ENCODE measurements around the gene GLYATL1. TPM values are rescaled to one million over a fixed set of nuclear protein-coding genes. Genes with fewer than 3 reads are reported as not detected.
A peak's percentile ranks its signal among the peaks of the same experiment; 100 is the strongest.

Gene GLYATL1
- total and polyA plus RNA-seq, 10 of the 15 experiments (the other 5 are each of a cell fraction or from before 2014, with no cell fraction given), result not detected

DNA sequence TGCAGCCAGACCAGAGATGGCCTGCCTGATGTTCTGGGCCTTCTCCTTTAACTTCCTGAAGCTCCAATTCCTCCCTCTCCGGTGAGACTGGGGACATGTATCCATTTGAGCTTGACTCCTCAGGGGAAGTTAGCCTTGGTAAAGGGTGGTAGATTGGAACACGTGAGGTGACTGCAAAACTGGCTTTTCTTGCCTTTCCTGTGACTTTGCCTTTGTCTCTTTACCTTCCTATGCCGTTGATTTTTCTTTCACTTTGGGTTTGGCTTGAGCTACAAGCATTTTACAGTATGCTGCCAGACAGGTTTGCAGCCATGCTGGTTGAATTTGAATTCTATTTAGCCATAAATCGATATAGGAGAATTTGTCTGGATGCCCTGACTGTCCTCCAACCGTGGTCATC, 16.8 kb upstream of the GLYATL1 start:
- WGBS (ENCODE audit: insufficient coverage, insufficient replicate concordance, low lambda C conversion rate, missing lambda C conversion rate), result 8% methylated on average over 5 of the region's 5 CpGs
- H3K4me3 ChIP-seq, result no peak overlapping the region
- H3K27me3 ChIP-seq (replicated peaks in 1 of 2; ENCODE audit: control insufficient read depth in 2 of 2, insufficient read depth in 2 of 2, low read length in 1 of 2), result peaks cover 0 to 2% of the 10 kb centered on the region in 2 experiments; a peak in 1 of 4 replicates
- FAIRE-seq, result no peak
- H3K4me1 ChIP-seq (ENCODE audit: control insufficient read depth, insufficient read depth, low read length), result no peaks in the 10 kb centered on the region
- no peak overlapping the region for H3K9ac ChIP-seq (ENCODE audit: control insufficient read depth, insufficient read depth, low read length)
- ATAC-seq, result no peak
- H3K4me2 ChIP-seq (ENCODE audit: control insufficient read depth, insufficient read depth), result no peak overlapping the region
- H2AFZ ChIP-seq (ENCODE audit: control insufficient read depth, low read depth, low read length), result no peak overlapping the region
- no peak for TF ChIP-seq SMAD5 (IDR thresholded peaks at IDR 0.05; ENCODE audit: low read depth)
- H3K9me3 ChIP-seq (replicated peaks; ENCODE audit: control insufficient read depth, insufficient read depth, low read length), result no peaks in the 10 kb centered on the region
- no peak for DNase-seq (ENCODE audit: low read depth, low spot score)
- SMC1A ChIA-PET (ENCODE audit: uncharacterized antibody, unreplicated experiment), result interaction anchor here (1.5 kb wide), 1 partner anchor 21 kb away, joined by 4 read pairs; no protein-coding TSS in a partner anchor
- intact Hi-C loops (cut with micrococcal nuclease; ENCODE audit: unreplicated experiment) (no loop called here), in situ Hi-C loops (cut with MboI) (no loop called here)
- H4K20me1 ChIP-seq (ENCODE audit: control insufficient read depth, insufficient read depth), result no peaks in the 10 kb centered on the region
- no peaks in the 10 kb centered on the region for H3K36me3 ChIP-seq (ENCODE audit: control insufficient read depth in 2 of 2, insufficient read depth in 2 of 2, low read length in 1 of 2)
- CTCF ChIA-PET, result interaction anchor here (1.0 to 2.3 kb wide), 4 partner anchors 21 to 236 kb away, joined by 3 to 7 read pairs (median 3); no protein-coding TSS in a partner anchor
- H3K27ac ChIP-seq (ENCODE audit: control insufficient read depth, insufficient read depth), result no peak overlapping the region
- H3K79me2 ChIP-seq (ENCODE audit: control insufficient read depth, insufficient read depth, low read length), result no peaks in the 10 kb centered on the region
- POLR2A ChIA-PET, result no interaction called here
- no TSS peak for BruUV-seq (replicated peaks)
- RAD21 ChIA-PET (ENCODE audit: unreplicated experiment), result interaction anchor here (1.1 kb wide), 1 partner anchor 456 kb away, joined by 3 read pairs; no protein-coding TSS in a partner anchor

DNA sequence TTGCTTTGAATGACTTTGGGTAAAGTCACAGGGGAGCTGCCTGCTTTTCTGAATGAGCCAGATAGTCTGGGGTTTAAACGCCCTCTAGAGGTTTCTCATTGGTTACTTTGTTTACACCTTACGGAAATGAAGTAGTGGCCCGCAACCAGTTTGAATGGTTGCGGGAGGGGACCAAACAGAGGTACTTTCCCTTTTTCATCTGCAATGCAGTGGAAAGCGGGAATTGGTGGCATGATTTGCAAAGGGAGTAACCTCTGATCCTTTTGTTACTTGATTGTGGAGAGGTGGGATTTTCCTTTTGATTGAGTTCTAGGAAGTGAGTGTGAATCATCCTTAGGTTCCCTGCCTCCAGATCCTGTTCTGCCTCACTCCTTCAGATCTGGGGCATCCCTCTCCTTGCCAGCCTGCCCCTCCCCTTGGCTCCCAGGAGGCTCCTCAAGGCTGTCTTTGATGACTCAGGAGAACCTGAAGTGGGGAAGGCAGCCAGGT, 15.9 kb upstream of the GLYATL1 start:
- no peaks in the 10 kb centered on the region for H3K36me3 ChIP-seq (ENCODE audit: control insufficient read depth in 2 of 2, insufficient read depth in 2 of 2, low read length in 1 of 2)
- ATAC-seq (peak; percentile 95), DNase-seq (ENCODE audit: low read depth, low spot score) (no peak), FAIRE-seq (peak; percentile 59)
- TF ChIP-seq RUNX3 (IDR thresholded peaks at IDR 0.05; ENCODE audit: low read length), result peak; percentile 38; the same call in 1 of the 2 replicates
- peak; percentile 51; the same call in 1 of the 2 replicates for TF ChIP-seq RAD21 (IDR thresholded peaks at IDR 0.05; ENCODE audit: insufficient read depth, low read depth, low read length)
- no peak for TF ChIP-seq CHD4 (IDR thresholded peaks at IDR 0.05)
- TF ChIP-seq CBX3 (IDR thresholded peaks at IDR 0.05; ENCODE audit: borderline replicate concordance, low read depth), result no peak
- peak; percentile 45 to 52 (median 48); a peak in 5 of 6 replicates for TF ChIP-seq CTCF (IDR thresholded peaks at IDR 0.05 in 2 of 3, conservative IDR thresholded peaks at IDR 0.05 in 1 of 3; ENCODE audit: control insufficient read depth in 2 of 3, extremely low read depth in 1 of 3, insufficient read depth in 1 of 3, low read depth in 3 of 3, low read length in 3 of 3)
- intact Hi-C loops (cut with micrococcal nuclease; ENCODE audit: unreplicated experiment), result no loop called here
- no peak overlapping the region for H3K4me3 ChIP-seq
- no peak overlapping the region for H3K9ac ChIP-seq (ENCODE audit: control insufficient read depth, insufficient read depth, low read length)
- SMC1A ChIA-PET (ENCODE audit: uncharacterized antibody, unreplicated experiment), result no interaction called here
- no TSS peak for BruUV-seq (replicated peaks)
- RAD21 ChIA-PET (ENCODE audit: unreplicated experiment), result interaction anchor here (1.1 kb wide), 1 partner anchor 455 kb away, joined by 3 read pairs; no protein-coding TSS in a partner anchor
- CTCF ChIA-PET, result interaction anchor here (0.9 to 2.3 kb wide), 4 partner anchors 15 to 213 kb away, joined by 3 to 7 read pairs (median 3); no protein-coding TSS in a partner anchor
- H3K79me2 ChIP-seq (ENCODE audit: control insufficient read depth, insufficient read depth, low read length), result no peaks in the 10 kb centered on the region
- in situ Hi-C loops (cut with MboI), result no loop called here
- POLR2A ChIA-PET, result no interaction called here
- no peaks in the 10 kb centered on the region for H3K4me1 ChIP-seq (ENCODE audit: control insufficient read depth, insufficient read depth, low read length)
- peaks cover 1 to 6% of the 10 kb centered on the region in 2 experiments; a peak in 2 of 4 replicates for H3K27me3 ChIP-seq (replicated peaks in 1 of 2; ENCODE audit: control insufficient read depth in 2 of 2, insufficient read depth in 2 of 2, low read length in 1 of 2)
- no peak overlapping the region for H3K27ac ChIP-seq (ENCODE audit: control insufficient read depth, insufficient read depth)
- WGBS (ENCODE audit: insufficient coverage, insufficient replicate concordance, low lambda C conversion rate, missing lambda C conversion rate), result 1% methylated on average over 5 of the region's 5 CpGs
- H3K4me2 ChIP-seq (ENCODE audit: control insufficient read depth, insufficient read depth), result no peak overlapping the region
- no peaks in the 10 kb centered on the region for H3K9me3 ChIP-seq (replicated peaks; ENCODE audit: control insufficient read depth, insufficient read depth, low read length)
- no peak overlapping the region for H2AFZ ChIP-seq (ENCODE audit: control insufficient read depth, low read depth, low read length)
- H4K20me1 ChIP-seq (ENCODE audit: control insufficient read depth, insufficient read depth), result no peaks in the 10 kb centered on the region
